GM19239 (cell line): ENCODE data around the gene TRNP1.

Source experiments
- DNase-seq: peaks from one replicate; pipeline ENCODE4 v3.0.0; 2011; ENCODE audit warnings: low spot score; ENCODE audit not compliant: insufficient read length
- FAIRE-seq: peaks from 2 replicates; lab custom pipeline; 2011; peaks lifted over from hg19 to GRCh38; lab: Jason Lieb, UNC

Gene TRNP1

GRCh38 chr1:27000090-27000816, 6.8 kb downstream of the TRNP1 start:
- no peak for DNase-seq
- FAIRE-seq = no peak

DNA sequence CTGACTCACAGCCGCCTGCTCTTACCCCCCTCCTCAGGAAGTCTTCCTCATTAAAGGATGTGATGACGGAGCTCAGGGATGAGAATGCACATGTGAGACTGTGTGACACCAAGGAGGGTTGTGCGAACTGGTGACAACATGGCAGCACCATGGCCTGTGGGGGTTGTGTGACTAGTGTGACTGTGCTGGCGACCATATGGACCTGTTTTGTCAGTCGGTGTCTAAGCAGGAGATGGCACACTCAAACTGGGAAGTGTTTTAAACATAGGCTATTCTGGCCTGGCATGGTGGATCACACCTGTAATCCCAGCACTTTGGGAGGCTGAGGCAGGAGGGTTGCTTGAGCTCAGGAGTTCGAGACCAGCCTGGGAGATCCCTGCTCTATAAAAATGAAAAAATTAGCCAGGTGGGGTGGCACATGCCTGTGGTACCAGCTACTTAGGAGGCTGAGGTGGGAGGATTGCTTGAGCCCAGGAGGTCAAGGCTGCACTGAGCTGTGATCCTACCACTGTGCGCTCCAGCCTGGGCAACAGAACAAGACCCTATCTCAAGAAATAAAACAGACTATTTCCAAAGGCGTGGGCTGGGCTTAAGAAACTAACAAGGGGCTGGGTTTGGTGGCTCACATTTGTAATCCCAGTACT, 7.4 kb downstream of the TRNP1 start:
- DNase-seq = no peak
- FAIRE-seq = no peak

- FAIRE-seq = peak; percentile 8
Measured at GRCh38 chr1:27001570-27002360, 8.3 kb downstream of the TRNP1 start.

GRCh38 chr1:27003745-27004470, 10.4 kb downstream of the TRNP1 start:
- FAIRE-seq (no peak), DNase-seq (no peak)

More at GRCh38 chr1:27001570-27002360, 8.3 kb downstream of the TRNP1 start:
- no peak for DNase-seq

DNA sequence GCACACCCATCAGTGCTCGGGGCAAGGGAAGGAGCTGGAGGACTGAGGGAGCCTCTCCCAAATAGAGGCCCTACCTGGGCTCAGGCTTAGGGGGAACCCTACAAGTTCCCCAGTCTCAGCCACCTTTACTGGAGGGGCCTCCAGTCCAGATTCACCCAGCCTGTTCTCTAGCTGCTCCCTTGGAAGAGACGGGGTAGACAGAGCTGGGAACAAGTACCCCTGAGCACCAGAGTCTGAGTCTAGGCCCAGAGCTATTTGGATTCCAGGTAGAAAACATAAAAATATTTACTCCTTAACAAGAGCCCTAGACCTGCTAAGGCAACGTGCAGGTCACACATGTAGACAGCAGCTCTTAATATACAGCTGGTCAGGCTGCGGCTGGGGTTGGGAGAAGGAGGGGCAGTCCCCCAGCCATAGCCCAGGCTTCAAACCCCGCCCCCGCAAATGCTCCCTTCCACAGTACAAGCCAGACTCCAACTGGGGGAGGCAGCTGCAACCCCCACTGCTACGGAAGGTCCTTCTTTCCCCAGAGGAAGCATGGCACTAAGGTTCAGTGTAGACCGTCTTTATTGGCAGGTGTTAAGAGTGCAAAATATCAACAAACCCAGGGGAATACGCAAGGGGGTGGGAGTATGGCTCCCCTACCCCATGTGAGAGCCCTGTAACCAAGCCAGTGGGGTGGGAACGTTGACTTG, 11.1 kb downstream of the TRNP1 start:
- DNase-seq (no peak), FAIRE-seq (no peak)

DNA sequence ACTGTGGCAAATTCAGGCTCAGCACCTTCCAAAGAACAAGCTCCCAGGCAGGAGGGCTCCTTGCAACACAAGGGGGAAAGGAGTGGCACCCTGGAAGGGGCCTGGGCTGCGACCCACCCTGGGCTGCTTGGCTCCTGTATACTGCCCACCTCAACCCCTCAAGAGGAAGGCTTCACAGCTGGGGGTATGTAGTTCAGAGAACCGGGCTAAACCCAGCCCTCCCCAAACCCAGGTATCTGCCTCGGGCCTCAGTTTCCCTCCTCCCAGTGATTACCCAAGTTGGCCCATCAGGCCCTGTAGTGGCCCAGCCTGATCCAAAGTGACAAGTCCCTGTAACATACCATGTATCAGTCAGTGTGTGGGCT, 11.7 kb downstream of the TRNP1 start:
- FAIRE-seq = no peak
- DNase-seq = no peak

- no peak for FAIRE-seq
- no peak for DNase-seq
Measured at GRCh38 chr1:27005648-27006496, 12.4 kb downstream of the TRNP1 start.

- no peak for FAIRE-seq
- no peak for DNase-seq
Measured at GRCh38 chr1:27006683-27007082, 13.2 kb downstream of the TRNP1 start.

- FAIRE-seq (no peak), DNase-seq (no peak)
Measured at GRCh38 chr1:27007909-27008582, 14.6 kb downstream of the TRNP1 start.

DNA sequence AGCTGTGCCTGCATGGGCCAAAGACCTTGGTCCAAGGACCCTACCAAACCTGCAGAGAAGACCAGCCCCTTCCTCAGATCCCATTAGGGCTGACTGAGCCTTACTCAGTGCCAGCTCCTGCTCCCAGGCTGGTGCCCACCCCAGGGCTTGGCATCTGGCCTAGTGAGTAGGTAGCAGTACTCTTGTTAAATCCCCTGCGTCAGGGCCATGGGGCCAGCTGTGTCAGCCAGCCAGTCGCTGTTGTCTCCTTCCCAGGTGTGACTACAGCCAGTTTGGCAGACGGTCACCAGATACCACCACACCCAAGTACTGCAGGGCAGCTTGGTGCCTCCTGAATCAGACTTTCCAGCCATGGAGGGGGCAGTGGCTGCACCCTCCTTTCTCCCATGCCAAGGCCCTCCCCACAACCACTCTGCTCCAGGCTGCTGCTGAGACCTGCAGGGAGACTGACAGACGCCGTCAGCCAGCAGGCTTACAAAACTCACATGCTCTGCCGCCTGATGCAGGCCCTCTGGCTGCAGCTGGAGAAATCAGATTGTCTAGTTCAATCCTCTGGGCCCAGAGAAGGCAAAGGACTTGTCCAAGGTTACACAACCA, 16.2 kb downstream of the TRNP1 start:
- no peak for FAIRE-seq
- DNase-seq = no peak

- DNase-seq = no peak
- no peak for FAIRE-seq
Measured at GRCh38 chr1:27010226-27010994, 16.9 kb downstream of the TRNP1 start.

GRCh38 chr1:27011058-27011764, 17.7 kb downstream of the TRNP1 start:
- FAIRE-seq (no peak), DNase-seq (no peak)

- DNase-seq (no peak), FAIRE-seq (no peak)
Measured at GRCh38 chr1:27011976-27012563, 18.6 kb downstream of the TRNP1 start.

- DNase-seq = no peak
- peak; percentile 4 for FAIRE-seq
Measured at GRCh38 chr1:27015260-27015659, 21.8 kb downstream of the TRNP1 start.

DNA sequence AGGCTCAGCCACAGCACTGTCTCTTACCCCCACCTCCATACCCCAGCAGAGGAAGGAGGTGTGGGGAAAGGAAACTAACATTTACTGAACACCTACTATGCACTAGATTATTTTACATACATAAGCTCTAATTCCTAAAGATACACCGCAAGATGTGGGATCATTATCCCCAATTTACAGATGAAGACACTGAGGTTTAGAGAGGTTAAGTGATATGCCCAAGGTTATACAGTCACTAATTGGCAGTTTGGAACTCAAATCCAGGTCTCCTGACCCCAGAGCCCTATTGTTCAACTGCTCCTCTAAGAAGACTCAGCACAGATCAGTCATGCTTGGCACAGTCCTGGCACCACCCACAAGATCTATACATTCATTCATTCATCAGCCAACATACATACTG, 22.9 kb downstream of the TRNP1 start:
- DNase-seq (no peak), FAIRE-seq (no peak)

DNA sequence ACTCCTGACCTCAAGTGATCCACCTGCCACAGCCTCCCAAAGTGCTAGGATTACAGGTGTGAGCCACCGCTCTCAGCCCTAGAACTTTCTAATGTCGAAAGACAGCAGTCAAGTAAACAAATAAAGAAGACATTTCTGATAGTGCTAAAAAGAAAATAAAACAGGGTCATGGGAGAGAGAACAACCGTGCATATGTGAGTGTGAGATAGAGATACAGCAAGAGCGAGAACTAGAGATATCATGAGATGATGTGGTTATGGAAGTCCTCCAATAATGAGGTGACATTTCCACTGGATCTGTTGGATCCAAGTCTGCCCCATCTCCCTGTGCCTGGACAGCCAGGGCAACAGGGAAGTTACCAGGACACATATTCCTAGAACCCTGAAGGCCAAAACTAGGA, 23.7 kb downstream of the TRNP1 start:
- FAIRE-seq = no peak
- no peak for DNase-seq
